ENCODE results near the gene PYDC2. TPM values are rescaled to one million over a fixed set of nuclear protein-coding genes. Genes with fewer than 3 reads are reported as not detected.

PYDC2 gene
- total RNA-seq, 1 experiment from 2014 or later, result not detected

DNA sequence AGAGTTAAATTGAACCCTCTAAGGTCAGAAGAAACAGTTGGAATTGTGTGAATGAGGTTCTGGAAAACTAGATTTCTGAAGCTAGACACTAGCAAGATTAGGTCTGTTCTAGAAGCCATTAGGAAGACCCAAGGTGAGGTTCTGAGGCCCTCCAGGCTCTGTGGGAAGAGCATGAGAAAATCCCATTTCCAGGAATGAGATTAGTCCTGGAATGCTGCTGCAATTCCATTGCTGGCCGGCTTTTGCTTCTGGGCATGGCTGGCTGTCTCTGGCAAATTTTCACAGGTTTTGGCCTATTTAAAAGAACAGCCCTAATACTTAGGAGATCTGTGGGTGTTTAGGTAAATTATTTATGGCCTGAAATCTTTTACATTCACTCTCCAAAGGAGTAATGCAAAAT is 26.9 kb upstream of the PYDC2 start:
- peaks cover 13% of the 10 kb centered on the region for H3K9me3 Mint-ChIP-seq
- POLR2A ChIA-PET, result no interaction called here
- CTCF ChIA-PET, result no interaction called here
- peaks cover 3% of the 10 kb centered on the region; the same call in 1 of the 2 replicates for H3K36me3 Mint-ChIP-seq
- DNase-seq (ENCODE audit: low spot score), result no peak
- H3K4me1 Mint-ChIP-seq, result peaks cover 7% of the 10 kb centered on the region
- H3K27me3 Mint-ChIP-seq (ENCODE audit: low read depth), result no peaks in the 10 kb centered on the region; the same call in 1 of the 2 replicates
- H3K4me3 Mint-ChIP-seq, result no peak overlapping the region
- no peak overlapping the region for H3K27ac Mint-ChIP-seq
- no peak for ATAC-seq
- TF ChIP-seq, protein P1, sequence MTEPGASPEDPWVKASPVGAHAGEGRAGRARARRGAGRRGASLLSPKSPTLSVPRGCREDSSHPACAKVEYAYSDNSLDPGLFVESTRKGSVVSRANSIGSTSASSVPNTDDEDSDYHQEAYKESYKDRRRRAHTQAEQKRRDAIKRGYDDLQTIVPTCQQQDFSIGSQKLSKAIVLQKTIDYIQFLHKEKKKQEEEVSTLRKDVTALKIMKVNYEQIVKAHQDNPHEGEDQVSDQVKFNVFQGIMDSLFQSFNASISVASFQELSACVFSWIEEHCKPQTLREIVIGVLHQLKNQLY (CRISPR knock-in tag; IDR thresholded peaks at IDR 0.05), result no peak
- TF ChIP-seq ELF4 (CRISPR knock-in tag; IDR thresholded peaks at IDR 0.05; ENCODE audit: low read depth) (no peak), TCF7 (CRISPR knock-in tag; IDR thresholded peaks at IDR 0.05; ENCODE audit: low read depth) (no peak), NR2C2 (CRISPR knock-in tag; IDR thresholded peaks at IDR 0.05) (no peak), TEAD1 (CRISPR knock-in tag; IDR thresholded peaks at IDR 0.05) (no peak), NFATC4 (CRISPR knock-in tag; IDR thresholded peaks at IDR 0.05) (no peak), PRRX2 (CRISPR knock-in tag; IDR thresholded peaks at IDR 0.05) (no peak), MYBL2 (CRISPR knock-in tag; IDR thresholded peaks at IDR 0.05) (no peak), ZNF219 (CRISPR knock-in tag; IDR thresholded peaks at IDR 0.05; ENCODE audit: borderline replicate concordance) (no peak), SOX15 (CRISPR knock-in tag; IDR thresholded peaks at IDR 0.05) (no peak), FOXJ3 (CRISPR knock-in tag; IDR thresholded peaks at IDR 0.05; ENCODE audit: borderline replicate concordance) (no peak), ZBTB21 (CRISPR knock-in tag; IDR thresholded peaks at IDR 0.05; ENCODE audit: borderline replicate concordance) (no peak), SP1 (CRISPR knock-in tag; conservative IDR thresholded peaks at IDR 0.05) (no peak), ZNF671 (CRISPR knock-in tag; IDR thresholded peaks at IDR 0.05) (no peak), SMAD4 (CRISPR knock-in tag; IDR thresholded peaks at IDR 0.05) (no peak)
- TF ChIP-seq, protein P2, sequence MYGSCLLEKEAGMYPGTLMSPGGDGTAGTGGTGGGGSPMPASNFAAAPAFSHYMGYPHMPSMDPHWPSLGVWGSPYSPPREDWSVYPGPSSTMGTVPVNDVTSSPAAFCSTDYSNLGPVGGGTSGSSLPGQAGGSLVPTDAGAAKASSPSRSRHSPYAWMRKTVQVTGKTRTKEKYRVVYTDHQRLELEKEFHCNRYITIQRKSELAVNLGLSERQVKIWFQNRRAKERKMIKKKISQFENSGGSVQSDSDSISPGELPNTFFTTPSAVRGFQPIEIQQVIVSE (CRISPR knock-in tag; IDR thresholded peaks at IDR 0.05; ENCODE audit: borderline replicate concordance), result no peak
- TF ChIP-seq, protein P3, sequence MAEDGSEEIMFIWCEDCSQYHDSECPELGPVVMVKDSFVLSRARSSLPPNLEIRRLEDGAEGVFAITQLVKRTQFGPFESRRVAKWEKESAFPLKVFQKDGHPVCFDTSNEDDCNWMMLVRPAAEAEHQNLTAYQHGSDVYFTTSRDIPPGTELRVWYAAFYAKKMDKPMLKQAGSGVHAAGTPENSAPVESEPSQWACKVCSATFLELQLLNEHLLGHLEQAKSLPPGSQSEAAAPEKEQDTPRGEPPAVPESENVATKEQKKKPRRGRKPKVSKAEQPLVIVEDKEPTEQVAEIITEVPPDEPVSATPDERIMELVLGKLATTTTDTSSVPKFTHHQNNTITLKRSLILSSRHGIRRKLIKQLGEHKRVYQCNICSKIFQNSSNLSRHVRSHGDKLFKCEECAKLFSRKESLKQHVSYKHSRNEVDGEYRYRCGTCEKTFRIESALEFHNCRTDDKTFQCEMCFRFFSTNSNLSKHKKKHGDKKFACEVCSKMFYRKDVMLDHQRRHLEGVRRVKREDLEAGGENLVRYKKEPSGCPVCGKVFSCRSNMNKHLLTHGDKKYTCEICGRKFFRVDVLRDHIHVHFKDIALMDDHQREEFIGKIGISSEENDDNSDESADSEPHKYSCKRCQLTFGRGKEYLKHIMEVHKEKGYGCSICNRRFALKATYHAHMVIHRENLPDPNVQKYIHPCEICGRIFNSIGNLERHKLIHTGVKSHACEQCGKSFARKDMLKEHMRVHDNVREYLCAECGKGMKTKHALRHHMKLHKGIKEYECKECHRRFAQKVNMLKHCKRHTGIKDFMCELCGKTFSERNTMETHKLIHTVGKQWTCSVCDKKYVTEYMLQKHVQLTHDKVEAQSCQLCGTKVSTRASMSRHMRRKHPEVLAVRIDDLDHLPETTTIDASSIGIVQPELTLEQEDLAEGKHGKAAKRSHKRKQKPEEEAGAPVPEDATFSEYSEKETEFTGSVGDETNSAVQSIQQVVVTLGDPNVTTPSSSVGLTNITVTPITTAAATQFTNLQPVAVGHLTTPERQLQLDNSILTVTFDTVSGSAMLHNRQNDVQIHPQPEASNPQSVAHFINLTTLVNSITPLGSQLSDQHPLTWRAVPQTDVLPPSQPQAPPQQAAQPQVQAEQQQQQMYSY (CRISPR knock-in tag; IDR thresholded peaks at IDR 0.05), result no peak
- TF ChIP-seq, protein P4, sequence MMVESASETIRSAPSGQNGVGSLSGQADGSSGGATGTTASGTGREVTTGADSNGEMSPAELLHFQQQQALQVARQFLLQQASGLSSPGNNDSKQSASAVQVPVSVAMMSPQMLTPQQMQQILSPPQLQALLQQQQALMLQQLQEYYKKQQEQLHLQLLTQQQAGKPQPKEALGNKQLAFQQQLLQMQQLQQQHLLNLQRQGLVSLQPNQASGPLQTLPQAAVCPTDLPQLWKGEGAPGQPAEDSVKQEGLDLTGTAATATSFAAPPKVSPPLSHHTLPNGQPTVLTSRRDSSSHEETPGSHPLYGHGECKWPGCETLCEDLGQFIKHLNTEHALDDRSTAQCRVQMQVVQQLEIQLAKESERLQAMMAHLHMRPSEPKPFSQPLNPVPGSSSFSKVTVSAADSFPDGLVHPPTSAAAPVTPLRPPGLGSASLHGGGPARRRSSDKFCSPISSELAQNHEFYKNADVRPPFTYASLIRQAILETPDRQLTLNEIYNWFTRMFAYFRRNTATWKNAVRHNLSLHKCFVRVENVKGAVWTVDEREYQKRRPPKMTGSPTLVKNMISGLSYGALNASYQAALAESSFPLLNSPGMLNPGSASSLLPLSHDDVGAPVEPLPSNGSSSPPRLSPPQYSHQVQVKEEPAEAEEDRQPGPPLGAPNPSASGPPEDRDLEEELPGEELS (CRISPR knock-in tag; IDR thresholded peaks at IDR 0.05), result no peak

DNA sequence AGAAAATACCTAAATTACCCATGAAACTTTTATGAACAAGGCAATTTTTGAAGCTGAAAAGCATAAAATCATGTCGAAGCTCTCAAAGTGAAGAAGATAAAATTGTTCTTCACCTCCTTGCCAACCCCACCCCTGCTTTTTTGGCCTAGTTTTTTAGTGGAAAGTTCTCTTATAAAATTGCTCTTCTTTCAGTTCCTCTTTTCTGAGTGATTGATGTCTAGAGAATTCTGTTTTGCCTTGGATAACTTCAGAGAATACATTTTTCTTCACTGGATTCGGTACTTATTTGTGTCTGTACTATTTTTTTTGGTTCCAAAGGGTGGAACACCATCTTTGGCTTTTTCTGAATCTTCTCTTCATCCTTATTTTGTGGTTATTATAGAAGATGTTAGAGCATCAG is 25.0 kb upstream of the PYDC2 start:
- H3K4me1 Mint-ChIP-seq, result peaks cover 5% of the 10 kb centered on the region; the same call in 1 of the 2 replicates
- ATAC-seq, result no peak

More for the DNA sequence above, 25.0 kb upstream of the PYDC2 start:
- no peak overlapping the region for H3K4me3 Mint-ChIP-seq
- ChIA-PET CTCF (no interaction called here), POLR2A (interaction anchor here (0.6 kb wide), 1 partner anchor 44 kb away, joined by 3 read pairs; no protein-coding TSS in a partner anchor)
- H3K36me3 Mint-ChIP-seq, result peaks cover 3% of the 10 kb centered on the region; the same call in 1 of the 2 replicates
- no peaks in the 10 kb centered on the region; the same call in 1 of the 2 replicates for H3K27me3 Mint-ChIP-seq (ENCODE audit: low read depth)
- TF ChIP-seq, protein P5, sequence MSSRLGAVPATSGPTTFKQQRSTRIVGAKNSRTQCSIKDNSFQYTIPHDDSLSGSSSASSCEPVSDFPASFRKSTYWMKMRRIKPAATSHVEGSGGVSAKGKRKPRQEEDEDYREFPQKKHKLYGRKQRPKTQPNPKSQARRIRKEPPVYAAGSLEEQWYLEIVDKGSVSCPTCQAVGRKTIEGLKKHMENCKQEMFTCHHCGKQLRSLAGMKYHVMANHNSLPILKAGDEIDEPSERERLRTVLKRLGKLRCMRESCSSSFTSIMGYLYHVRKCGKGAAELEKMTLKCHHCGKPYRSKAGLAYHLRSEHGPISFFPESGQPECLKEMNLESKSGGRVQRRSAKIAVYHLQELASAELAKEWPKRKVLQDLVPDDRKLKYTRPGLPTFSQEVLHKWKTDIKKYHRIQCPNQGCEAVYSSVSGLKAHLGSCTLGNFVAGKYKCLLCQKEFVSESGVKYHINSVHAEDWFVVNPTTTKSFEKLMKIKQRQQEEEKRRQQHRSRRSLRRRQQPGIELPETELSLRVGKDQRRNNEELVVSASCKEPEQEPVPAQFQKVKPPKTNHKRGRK (CRISPR knock-in tag; IDR thresholded peaks at IDR 0.05; ENCODE audit: borderline replicate concordance), result no peak
- no peak for TF ChIP-seq ETV6 (CRISPR knock-in tag; IDR thresholded peaks at IDR 0.05)
- no peak for TF ChIP-seq ZNF121 (CRISPR knock-in tag; IDR thresholded peaks at IDR 0.05)
- TF ChIP-seq, protein P6, sequence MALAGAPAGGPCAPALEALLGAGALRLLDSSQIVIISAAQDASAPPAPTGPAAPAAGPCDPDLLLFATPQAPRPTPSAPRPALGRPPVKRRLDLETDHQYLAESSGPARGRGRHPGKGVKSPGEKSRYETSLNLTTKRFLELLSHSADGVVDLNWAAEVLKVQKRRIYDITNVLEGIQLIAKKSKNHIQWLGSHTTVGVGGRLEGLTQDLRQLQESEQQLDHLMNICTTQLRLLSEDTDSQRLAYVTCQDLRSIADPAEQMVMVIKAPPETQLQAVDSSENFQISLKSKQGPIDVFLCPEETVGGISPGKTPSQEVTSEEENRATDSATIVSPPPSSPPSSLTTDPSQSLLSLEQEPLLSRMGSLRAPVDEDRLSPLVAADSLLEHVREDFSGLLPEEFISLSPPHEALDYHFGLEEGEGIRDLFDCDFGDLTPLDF (CRISPR knock-in tag; IDR thresholded peaks at IDR 0.05), result no peak
- TF ChIP-seq, protein P7, sequence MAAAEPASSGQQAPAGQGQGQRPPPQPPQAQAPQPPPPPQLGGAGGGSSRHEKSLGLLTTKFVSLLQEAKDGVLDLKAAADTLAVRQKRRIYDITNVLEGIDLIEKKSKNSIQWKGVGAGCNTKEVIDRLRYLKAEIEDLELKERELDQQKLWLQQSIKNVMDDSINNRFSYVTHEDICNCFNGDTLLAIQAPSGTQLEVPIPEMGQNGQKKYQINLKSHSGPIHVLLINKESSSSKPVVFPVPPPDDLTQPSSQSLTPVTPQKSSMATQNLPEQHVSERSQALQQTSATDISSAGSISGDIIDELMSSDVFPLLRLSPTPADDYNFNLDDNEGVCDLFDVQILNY (CRISPR knock-in tag; IDR thresholded peaks at IDR 0.05), result no peak
- H3K27ac Mint-ChIP-seq, result no peak overlapping the region
- peaks cover 22% of the 10 kb centered on the region for H3K9me3 Mint-ChIP-seq
- DNase-seq (ENCODE audit: low spot score), result no peak
